ENCODE measurements around the gene MAD2L2.

DNA sequence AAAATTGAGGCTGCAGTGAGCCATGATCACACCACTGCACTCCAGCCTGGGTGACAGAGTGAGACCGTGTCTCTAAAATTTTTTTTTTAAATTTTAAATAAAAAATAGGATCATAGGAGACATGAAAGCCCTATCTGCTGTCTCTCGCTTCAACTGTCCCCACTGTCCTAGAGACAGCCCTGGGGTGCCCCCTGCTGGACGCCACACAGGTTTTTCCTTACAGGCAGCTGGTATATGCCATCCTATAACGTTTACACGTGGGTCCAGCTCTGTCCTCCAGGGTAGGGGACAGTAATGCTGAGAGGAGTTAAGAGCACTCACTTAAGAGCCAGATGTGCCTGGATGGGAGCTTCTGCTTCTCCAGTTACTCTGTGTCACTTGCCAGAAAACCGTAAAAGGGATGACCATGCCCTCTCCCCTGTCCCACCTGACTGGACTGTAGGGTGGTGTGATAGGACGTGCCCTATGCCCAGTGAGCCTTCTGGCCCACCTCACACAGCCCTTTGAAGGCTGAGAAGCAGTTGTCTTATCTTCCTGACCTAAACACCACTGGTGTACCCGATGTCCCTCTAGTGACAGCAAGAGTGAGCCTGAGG is 35.2 kb downstream of the MAD2L2 start:
- TF ChIP-seq CTCF (conservative IDR thresholded peaks at IDR 0.05; ENCODE audit: low read length) (peak; percentile 75), EZH2phosphoT487 (IDR thresholded peaks at IDR 0.05; ENCODE audit: borderline replicate concordance) (no peak)
